ENCODE data around the gene CHAT. TPM values are rescaled to one million over a fixed set of nuclear protein-coding genes. Genes with fewer than 3 reads are reported as not detected.

Gene CHAT
- total RNA-seq, 3 donors from 2014 or later, result not detected

GRCh38 chr10:49600046-49600445, 13.8 kb upstream of the CHAT start:
- no peak for DNase-seq (ENCODE audit: low spot score in 2 of 2)
- intact Hi-C loops (cut with DNase I; ENCODE audit: low total_unique reads), result loop anchor here (1.0 kb wide), 1 partner anchor 25 kb away; no protein-coding TSS in a partner anchor
- H3K4me1 ChIP-seq, result no peaks in the 10 kb centered on the region
- TF ChIP-seq CTCF (IDR thresholded peaks at IDR 0.05) (no peak), POLR2AphosphoS5 (IDR thresholded peaks at IDR 0.05) (no peak), POLR2A (IDR thresholded peaks at IDR 0.05) (no peak)
- H3K36me3 ChIP-seq, result no peaks in the 10 kb centered on the region
- peaks cover 0 to 40% of the 10 kb centered on the region in 2 donors for H3K27me3 ChIP-seq
- H3K27ac ChIP-seq, result no peak overlapping the region
- no peak overlapping the region for H3K4me3 ChIP-seq
- H3K9me3 ChIP-seq, result no peaks in the 10 kb centered on the region

GRCh38 chr10:49600781-49601400, 12.9 kb upstream of the CHAT start:
- Histone ChIP-seq H3K27me3 (peaks cover 0 to 46% of the 10 kb centered on the region in 2 donors), H3K4me1 (no peaks in the 10 kb centered on the region), H3K4me3 (no peak overlapping the region), H3K27ac (no peak overlapping the region), H3K9me3 (no peaks in the 10 kb centered on the region), H3K36me3 (no peaks in the 10 kb centered on the region)
- intact Hi-C loops (cut with DNase I; ENCODE audit: low total_unique reads), result loop anchor here (1.0 kb wide), 1 partner anchor 24 kb away; no protein-coding TSS in a partner anchor
- TF ChIP-seq CTCF (IDR thresholded peaks at IDR 0.05) (no peak), POLR2AphosphoS5 (IDR thresholded peaks at IDR 0.05) (no peak), POLR2A (IDR thresholded peaks at IDR 0.05) (no peak)
- no peak for DNase-seq (ENCODE audit: low spot score in 2 of 2)

- intact Hi-C loops (cut with DNase I; ENCODE audit: low total_unique reads), result no loop called here
- Histone ChIP-seq H3K36me3 (no peaks in the 10 kb centered on the region), H3K27ac (no peak overlapping the region), H3K4me1 (no peaks in the 10 kb centered on the region), H3K27me3 (peaks cover 0 to 51% of the 10 kb centered on the region in 2 donors), H3K9me3 (no peaks in the 10 kb centered on the region), H3K4me3 (no peak overlapping the region)
- TF ChIP-seq POLR2A (IDR thresholded peaks at IDR 0.05), result no peak
- no peak for TF ChIP-seq CTCF (IDR thresholded peaks at IDR 0.05)
- DNase-seq (ENCODE audit: low spot score in 2 of 2), result no peak
These were observed 12.0 kb upstream of the CHAT start for GRCh38 chr10:49601857-49602256.

GRCh38 chr10:49602380-49603023, 11.3 kb upstream of the CHAT start:
- intact Hi-C loops (cut with DNase I; ENCODE audit: low total_unique reads), result no loop called here
- Histone ChIP-seq H3K27me3 (peaks cover 0 to 57% of the 10 kb centered on the region in 2 donors), H3K36me3 (no peaks in the 10 kb centered on the region), H3K4me3 (no peak overlapping the region), H3K4me1 (no peaks in the 10 kb centered on the region), H3K9me3 (no peaks in the 10 kb centered on the region), H3K27ac (no peak overlapping the region)
- TF ChIP-seq POLR2A (IDR thresholded peaks at IDR 0.05), result no peak
- no peak for TF ChIP-seq CTCF (IDR thresholded peaks at IDR 0.05)
- TF ChIP-seq POLR2AphosphoS5 (IDR thresholded peaks at IDR 0.05), result no peak
- DNase-seq (ENCODE audit: low spot score in 2 of 2), result no peak

GRCh38 chr10:49605216-49605938, 8.5 kb upstream of the CHAT start:
- Histone ChIP-seq H3K36me3 (no peaks in the 10 kb centered on the region), H3K27ac (no peak overlapping the region), H3K9me3 (no peaks in the 10 kb centered on the region), H3K27me3 (peaks cover 7 to 72% of the 10 kb centered on the region in 2 donors), H3K4me3 (no peak overlapping the region), H3K4me1 (no peaks in the 10 kb centered on the region)
- TF ChIP-seq POLR2AphosphoS5 (IDR thresholded peaks at IDR 0.05) (no peak), POLR2A (IDR thresholded peaks at IDR 0.05) (no peak), CTCF (IDR thresholded peaks at IDR 0.05) (no peak)
- DNase-seq (ENCODE audit: low spot score in 2 of 2), result no peak
- intact Hi-C loops (cut with DNase I; ENCODE audit: low total_unique reads), result no loop called here
